ENCODE measurements around the gene PARD3.

PARD3 gene

DNA sequence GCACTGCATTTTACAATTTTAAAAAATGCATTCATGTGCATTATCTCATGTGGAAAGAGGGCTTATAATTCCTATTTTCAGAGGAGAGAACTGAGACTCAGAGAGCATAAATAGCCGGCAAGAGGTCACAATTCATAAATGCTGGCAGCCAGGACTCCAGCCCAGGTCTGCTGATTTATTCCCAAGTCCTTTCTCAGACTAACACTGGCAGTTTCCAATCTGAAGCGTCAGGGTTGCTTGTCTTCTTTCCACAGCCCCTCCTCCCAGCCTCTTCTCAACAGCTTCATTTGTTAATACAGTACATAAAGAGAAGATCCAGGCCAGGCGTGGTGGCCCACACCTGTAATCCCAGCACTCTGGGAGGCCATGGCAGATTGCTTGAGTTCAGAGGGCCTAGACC is 108.9 kb downstream of the PARD3 start:
- TF ChIP-seq TAF1 (IDR thresholded peaks at IDR 0.05; ENCODE audit: borderline replicate concordance, insufficient read depth, low read length) (no peak), FOXP2 (optimal IDR thresholded peaks at IDR 0.05; ENCODE audit: borderline replicate concordance, extremely low read depth, extremely low read length, insufficient read depth) (no peak), SIN3A (IDR thresholded peaks at IDR 0.05; ENCODE audit: borderline replicate concordance, insufficient read depth, low read length) (no peak), POLR2AphosphoS5 (IDR thresholded peaks at IDR 0.05; ENCODE audit: low read depth, low read length) (no peak)
- TF ChIP-seq, protein P1, sequence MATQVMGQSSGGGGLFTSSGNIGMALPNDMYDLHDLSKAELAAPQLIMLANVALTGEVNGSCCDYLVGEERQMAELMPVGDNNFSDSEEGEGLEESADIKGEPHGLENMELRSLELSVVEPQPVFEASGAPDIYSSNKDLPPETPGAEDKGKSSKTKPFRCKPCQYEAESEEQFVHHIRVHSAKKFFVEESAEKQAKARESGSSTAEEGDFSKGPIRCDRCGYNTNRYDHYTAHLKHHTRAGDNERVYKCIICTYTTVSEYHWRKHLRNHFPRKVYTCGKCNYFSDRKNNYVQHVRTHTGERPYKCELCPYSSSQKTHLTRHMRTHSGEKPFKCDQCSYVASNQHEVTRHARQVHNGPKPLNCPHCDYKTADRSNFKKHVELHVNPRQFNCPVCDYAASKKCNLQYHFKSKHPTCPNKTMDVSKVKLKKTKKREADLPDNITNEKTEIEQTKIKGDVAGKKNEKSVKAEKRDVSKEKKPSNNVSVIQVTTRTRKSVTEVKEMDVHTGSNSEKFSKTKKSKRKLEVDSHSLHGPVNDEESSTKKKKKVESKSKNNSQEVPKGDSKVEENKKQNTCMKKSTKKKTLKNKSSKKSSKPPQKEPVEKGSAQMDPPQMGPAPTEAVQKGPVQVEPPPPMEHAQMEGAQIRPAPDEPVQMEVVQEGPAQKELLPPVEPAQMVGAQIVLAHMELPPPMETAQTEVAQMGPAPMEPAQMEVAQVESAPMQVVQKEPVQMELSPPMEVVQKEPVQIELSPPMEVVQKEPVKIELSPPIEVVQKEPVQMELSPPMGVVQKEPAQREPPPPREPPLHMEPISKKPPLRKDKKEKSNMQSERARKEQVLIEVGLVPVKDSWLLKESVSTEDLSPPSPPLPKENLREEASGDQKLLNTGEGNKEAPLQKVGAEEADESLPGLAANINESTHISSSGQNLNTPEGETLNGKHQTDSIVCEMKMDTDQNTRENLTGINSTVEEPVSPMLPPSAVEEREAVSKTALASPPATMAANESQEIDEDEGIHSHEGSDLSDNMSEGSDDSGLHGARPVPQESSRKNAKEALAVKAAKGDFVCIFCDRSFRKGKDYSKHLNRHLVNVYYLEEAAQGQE (IDR thresholded peaks at IDR 0.05; ENCODE audit: insufficient read depth in 1 of 2, low read depth in 2 of 2, low read length in 2 of 2), result no peak

DNA sequence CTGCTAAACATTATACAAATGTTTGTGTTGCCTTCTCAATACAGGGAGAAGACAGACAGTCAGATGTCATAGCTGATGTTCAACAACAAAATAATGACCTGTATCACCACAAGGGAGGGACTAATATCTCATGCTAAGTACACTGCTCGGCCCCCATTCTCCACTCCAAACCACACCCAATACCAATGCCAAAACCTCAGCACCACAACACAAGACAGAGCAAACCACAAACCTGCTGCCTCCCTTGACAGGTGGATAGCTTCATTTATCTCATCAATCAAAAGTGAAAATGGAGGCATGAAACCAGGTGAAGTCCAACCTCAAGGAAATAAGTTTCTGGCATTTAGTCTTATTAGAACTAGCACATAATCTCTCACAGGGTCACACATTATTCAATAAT is 109.5 kb downstream of the PARD3 start:
- TF ChIP-seq FOXP2 (optimal IDR thresholded peaks at IDR 0.05; ENCODE audit: borderline replicate concordance, extremely low read depth, extremely low read length, insufficient read depth) (no peak), TAF1 (IDR thresholded peaks at IDR 0.05; ENCODE audit: borderline replicate concordance, insufficient read depth, low read length) (no peak), POLR2AphosphoS5 (IDR thresholded peaks at IDR 0.05; ENCODE audit: low read depth, low read length) (no peak)
- TF ChIP-seq, protein P1 (IDR thresholded peaks at IDR 0.05; ENCODE audit: insufficient read depth in 1 of 2, low read depth in 2 of 2, low read length in 2 of 2), result no peak

- TF ChIP-seq, protein P1 (IDR thresholded peaks at IDR 0.05; ENCODE audit: insufficient read depth in 1 of 2, low read depth in 2 of 2, low read length in 2 of 2), result no peak
- TF ChIP-seq FOXP2 (optimal IDR thresholded peaks at IDR 0.05; ENCODE audit: borderline replicate concordance, extremely low read depth, extremely low read length, insufficient read depth) (no peak), POLR2AphosphoS5 (IDR thresholded peaks at IDR 0.05; ENCODE audit: low read depth, low read length) (no peak), TAF1 (IDR thresholded peaks at IDR 0.05; ENCODE audit: borderline replicate concordance, insufficient read depth, low read length) (no peak), SIN3A (IDR thresholded peaks at IDR 0.05; ENCODE audit: borderline replicate concordance, insufficient read depth, low read length) (no peak)
These were observed 110.4 kb downstream of the PARD3 start for GRCh38 chr10:34704526-34705184.

DNA sequence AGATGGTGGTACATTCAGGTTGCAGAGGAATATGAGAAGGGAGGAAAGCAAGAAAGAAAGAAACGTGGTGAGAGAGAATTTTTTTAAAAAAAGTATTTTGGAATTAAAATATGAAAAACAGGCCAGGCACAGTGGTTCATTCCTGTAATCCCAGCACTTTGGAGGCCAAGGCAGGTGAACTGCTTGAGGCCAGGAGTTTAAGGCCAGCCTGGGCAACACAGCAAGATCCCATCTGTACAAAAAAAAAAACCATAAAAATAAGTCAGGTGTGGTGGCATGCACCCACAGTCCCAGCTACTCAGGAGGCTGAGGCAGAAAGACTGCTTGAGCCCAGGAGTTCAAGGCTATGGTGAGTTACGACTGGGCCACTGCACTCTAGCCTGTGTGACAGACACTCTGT is 112.1 kb downstream of the PARD3 start:
- TF ChIP-seq POLR2AphosphoS5 (IDR thresholded peaks at IDR 0.05; ENCODE audit: low read depth, low read length) (no peak), SIN3A (IDR thresholded peaks at IDR 0.05; ENCODE audit: borderline replicate concordance, insufficient read depth, low read length) (no peak)
- TF ChIP-seq, protein P1 (IDR thresholded peaks at IDR 0.05; ENCODE audit: insufficient read depth in 1 of 2, low read depth in 2 of 2, low read length in 2 of 2), result no peak
